ENCODE data around the gene NOD2. TPM values are rescaled to one million over a fixed set of nuclear protein-coding genes. Genes with fewer than 3 reads are reported as not detected.
A peak's percentile ranks its signal among the peaks of the same experiment; 100 is the strongest.

NOD2 gene
- total RNA-seq, 1 donor from 2014 or later = not detected

DNA sequence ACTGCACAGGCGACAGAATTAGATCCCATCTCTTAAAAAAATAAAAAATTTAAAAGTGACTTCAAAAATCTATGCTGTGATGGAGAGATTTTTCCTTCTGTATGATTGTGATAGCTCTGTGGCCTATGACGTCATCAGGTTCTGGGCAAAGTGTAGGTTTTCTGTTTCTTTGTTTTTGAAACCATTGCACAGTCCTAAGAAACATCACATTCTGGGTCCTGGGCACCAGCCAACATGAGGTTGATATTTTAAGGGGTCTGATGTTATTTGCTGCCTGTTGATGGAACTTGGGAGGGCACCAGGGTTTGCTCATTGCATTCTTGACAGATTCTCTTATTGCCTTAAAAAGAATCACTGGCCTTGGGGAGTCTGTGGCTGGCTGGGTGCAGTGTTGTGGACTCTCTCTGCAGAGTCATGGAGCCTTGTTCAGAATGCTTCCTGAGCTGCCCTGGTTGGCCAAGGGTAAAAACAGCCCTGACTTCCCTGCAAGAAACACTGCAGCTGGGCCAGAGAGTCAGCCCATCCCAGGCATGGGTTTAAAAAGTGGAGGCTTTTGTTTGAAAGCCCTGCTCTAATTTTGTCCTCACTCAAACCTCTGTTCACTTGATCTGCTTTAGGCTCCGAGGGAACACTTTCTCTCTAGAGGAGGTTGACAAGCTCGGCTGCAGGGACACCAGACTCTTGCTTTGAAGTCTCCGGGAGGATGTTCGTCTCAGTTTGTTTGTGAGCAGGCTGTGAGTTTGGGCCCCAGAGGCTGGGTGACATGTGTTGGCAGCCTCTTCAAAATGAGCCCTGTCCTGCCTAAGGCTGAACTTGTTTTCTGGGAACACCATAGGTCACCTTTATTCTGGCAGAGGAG lies 38.0 kb downstream of the NOD2 start:
- Histone ChIP-seq H3K4me3 (no peak overlapping the region), H3K36me3 (no peaks in the 10 kb centered on the region), H3K27ac (no peak overlapping the region), H4K20me1 (ENCODE audit: low read depth) (no peaks in the 10 kb centered on the region), H3K9me3 (ENCODE audit: low read depth) (no peaks in the 10 kb centered on the region), H3K4me2 (no peak overlapping the region), H2AFZ (replicated peaks) (peak overlapping the region; percentile 20), H3K79me2 (ENCODE audit: low read depth) (no peaks in the 10 kb centered on the region), H3K4me1 (peaks cover 4% of the 10 kb centered on the region), H3F3A (ENCODE audit: low read depth) (no peaks in the 10 kb centered on the region), H3K9ac (no peak overlapping the region), H3K27me3 (no peaks in the 10 kb centered on the region)
- H3K4me1 Mint-ChIP-seq = peaks cover 9% of the 10 kb centered on the region
- TF ChIP-seq, protein P1, sequence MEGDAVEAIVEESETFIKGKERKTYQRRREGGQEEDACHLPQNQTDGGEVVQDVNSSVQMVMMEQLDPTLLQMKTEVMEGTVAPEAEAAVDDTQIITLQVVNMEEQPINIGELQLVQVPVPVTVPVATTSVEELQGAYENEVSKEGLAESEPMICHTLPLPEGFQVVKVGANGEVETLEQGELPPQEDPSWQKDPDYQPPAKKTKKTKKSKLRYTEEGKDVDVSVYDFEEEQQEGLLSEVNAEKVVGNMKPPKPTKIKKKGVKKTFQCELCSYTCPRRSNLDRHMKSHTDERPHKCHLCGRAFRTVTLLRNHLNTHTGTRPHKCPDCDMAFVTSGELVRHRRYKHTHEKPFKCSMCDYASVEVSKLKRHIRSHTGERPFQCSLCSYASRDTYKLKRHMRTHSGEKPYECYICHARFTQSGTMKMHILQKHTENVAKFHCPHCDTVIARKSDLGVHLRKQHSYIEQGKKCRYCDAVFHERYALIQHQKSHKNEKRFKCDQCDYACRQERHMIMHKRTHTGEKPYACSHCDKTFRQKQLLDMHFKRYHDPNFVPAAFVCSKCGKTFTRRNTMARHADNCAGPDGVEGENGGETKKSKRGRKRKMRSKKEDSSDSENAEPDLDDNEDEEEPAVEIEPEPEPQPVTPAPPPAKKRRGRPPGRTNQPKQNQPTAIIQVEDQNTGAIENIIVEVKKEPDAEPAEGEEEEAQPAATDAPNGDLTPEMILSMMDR (IDR thresholded peaks at IDR 0.05) = no peak
- TF ChIP-seq EZH2 (IDR thresholded peaks at IDR 0.05) = no peak
- TF ChIP-seq EZH2phosphoT487 (IDR thresholded peaks at IDR 0.05) = no peak
- no peak overlapping the region for H3K27ac Mint-ChIP-seq
- no peaks in the 10 kb centered on the region for H3K36me3 Mint-ChIP-seq
- H3K9me3 Mint-ChIP-seq = no peaks in the 10 kb centered on the region
- peaks cover 5% of the 10 kb centered on the region for H3K27me3 Mint-ChIP-seq (ENCODE audit: insufficient read depth, low read depth)
- no peak overlapping the region for H3K4me3 Mint-ChIP-seq
- no peak for DNase-seq (ENCODE audit: low spot score)

DNA sequence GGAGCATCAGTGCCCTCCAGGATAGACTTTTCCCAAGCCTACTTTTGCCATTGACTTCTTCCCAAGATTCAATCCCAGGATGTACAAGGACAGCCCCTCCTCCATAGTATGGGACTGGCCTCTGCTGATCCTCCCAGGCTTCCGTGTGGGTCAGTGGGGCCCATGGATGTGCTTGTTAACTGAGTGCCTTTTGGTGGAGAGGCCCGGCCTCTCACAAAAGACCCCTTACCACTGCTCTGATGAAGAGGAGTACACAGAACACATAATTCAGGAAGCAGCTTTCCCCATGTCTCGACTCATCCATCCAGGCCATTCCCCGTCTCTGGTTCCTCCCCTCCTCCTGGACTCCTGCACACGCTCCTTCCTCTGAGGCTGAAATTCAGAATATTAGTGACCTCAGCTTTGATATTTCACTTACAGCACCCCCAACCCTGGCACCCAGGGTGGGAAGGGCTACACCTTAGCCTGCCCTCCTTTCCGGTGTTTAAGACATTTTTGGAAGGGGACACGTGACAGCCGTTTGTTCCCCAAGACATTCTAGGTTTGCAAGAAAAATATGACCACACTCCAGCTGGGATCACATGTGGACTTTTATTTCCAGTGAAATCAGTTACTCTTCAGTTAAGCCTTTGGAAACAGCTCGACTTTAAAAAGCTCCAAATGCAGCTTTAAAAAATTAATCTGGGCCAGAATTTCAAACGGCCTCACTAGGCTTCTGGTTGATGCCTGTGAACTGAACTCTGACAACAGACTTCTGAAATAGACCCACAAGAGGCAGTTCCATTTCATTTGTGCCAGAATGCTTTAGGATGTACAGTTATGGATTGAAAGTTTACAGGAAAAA lies 38.8 kb downstream of the NOD2 start:
- no peak for DNase-seq (ENCODE audit: low spot score)
- Histone ChIP-seq H3K27ac (no peak overlapping the region), H2AFZ (replicated peaks) (peak overlapping the region; percentile 20), H3K36me3 (no peaks in the 10 kb centered on the region), H3K27me3 (peaks cover 2% of the 10 kb centered on the region), H3K79me2 (ENCODE audit: low read depth) (no peaks in the 10 kb centered on the region), H3F3A (ENCODE audit: low read depth) (no peaks in the 10 kb centered on the region), H3K9ac (no peak overlapping the region), H4K20me1 (ENCODE audit: low read depth) (no peaks in the 10 kb centered on the region), H3K4me1 (peaks cover 4% of the 10 kb centered on the region), H3K9me3 (ENCODE audit: low read depth) (no peaks in the 10 kb centered on the region), H3K4me3 (no peak overlapping the region), H3K4me2 (no peak overlapping the region)
- peak overlapping the region; percentile 21 for H3K27ac Mint-ChIP-seq
- peaks cover 10% of the 10 kb centered on the region for H3K27me3 Mint-ChIP-seq (ENCODE audit: insufficient read depth, low read depth)
- no peaks in the 10 kb centered on the region for H3K36me3 Mint-ChIP-seq
- H3K4me1 Mint-ChIP-seq = peaks cover 11% of the 10 kb centered on the region
- no peak overlapping the region for H3K4me3 Mint-ChIP-seq
- no peaks in the 10 kb centered on the region for H3K9me3 Mint-ChIP-seq
- TF ChIP-seq EZH2 (IDR thresholded peaks at IDR 0.05) (no peak), EZH2phosphoT487 (IDR thresholded peaks at IDR 0.05) (no peak)
- TF ChIP-seq, protein P1 (IDR thresholded peaks at IDR 0.05) = no peak

DNA sequence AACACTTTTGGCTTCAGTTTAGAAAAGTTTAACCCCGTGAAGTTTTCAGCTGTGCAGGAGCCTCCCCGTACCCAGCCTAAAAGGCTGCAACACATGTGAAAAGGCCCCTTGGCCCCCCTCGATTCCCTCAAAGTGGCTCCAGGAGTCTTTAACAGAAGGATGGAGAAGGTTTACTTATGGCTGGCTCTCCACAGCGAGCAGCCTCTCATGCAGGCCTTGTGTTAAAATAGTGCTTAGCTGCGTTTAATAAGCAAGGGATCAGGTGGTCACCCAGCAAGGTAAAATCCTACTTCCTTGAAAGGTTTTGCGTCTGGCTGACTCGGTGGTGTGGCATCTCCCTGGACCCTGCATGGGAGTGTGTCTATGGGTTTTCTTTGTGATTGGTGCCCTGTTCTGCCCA lies 40.1 kb downstream of the NOD2 start:
- TF ChIP-seq EZH2phosphoT487 (IDR thresholded peaks at IDR 0.05) = no peak
- TF ChIP-seq EZH2 (IDR thresholded peaks at IDR 0.05) = no peak
- TF ChIP-seq, protein P1 (IDR thresholded peaks at IDR 0.05) = no peak
- Histone ChIP-seq H3F3A (ENCODE audit: low read depth) (no peaks in the 10 kb centered on the region), H3K79me2 (ENCODE audit: low read depth) (no peaks in the 10 kb centered on the region), H3K9me3 (ENCODE audit: low read depth) (no peaks in the 10 kb centered on the region), H3K27me3 (peaks cover 7% of the 10 kb centered on the region), H3K27ac (no peak overlapping the region), H3K9ac (no peak overlapping the region), H2AFZ (replicated peaks) (no peak overlapping the region), H3K4me1 (peaks cover 4% of the 10 kb centered on the region), H3K4me2 (no peak overlapping the region), H4K20me1 (ENCODE audit: low read depth) (no peaks in the 10 kb centered on the region), H3K4me3 (no peak overlapping the region), H3K36me3 (no peaks in the 10 kb centered on the region)
- no peak for DNase-seq (ENCODE audit: low spot score)
- peaks cover 7% of the 10 kb centered on the region for H3K27me3 Mint-ChIP-seq (ENCODE audit: insufficient read depth, low read depth)
- peaks cover 11% of the 10 kb centered on the region for H3K4me1 Mint-ChIP-seq
- no peaks in the 10 kb centered on the region for H3K36me3 Mint-ChIP-seq
- H3K27ac Mint-ChIP-seq = no peak overlapping the region
- no peak overlapping the region for H3K4me3 Mint-ChIP-seq
- no peaks in the 10 kb centered on the region for H3K9me3 Mint-ChIP-seq

Data from neural progenitor cell (in vitro differentiated cells).